Measurements from ENCODE around the gene ZIC4. TPM values are rescaled to one million over a fixed set of nuclear protein-coding genes. Genes with fewer than 3 reads are reported as not detected.

ZIC4 gene
- total RNA-seq, 1 donor from 2014 or later, result not detected

DNA sequence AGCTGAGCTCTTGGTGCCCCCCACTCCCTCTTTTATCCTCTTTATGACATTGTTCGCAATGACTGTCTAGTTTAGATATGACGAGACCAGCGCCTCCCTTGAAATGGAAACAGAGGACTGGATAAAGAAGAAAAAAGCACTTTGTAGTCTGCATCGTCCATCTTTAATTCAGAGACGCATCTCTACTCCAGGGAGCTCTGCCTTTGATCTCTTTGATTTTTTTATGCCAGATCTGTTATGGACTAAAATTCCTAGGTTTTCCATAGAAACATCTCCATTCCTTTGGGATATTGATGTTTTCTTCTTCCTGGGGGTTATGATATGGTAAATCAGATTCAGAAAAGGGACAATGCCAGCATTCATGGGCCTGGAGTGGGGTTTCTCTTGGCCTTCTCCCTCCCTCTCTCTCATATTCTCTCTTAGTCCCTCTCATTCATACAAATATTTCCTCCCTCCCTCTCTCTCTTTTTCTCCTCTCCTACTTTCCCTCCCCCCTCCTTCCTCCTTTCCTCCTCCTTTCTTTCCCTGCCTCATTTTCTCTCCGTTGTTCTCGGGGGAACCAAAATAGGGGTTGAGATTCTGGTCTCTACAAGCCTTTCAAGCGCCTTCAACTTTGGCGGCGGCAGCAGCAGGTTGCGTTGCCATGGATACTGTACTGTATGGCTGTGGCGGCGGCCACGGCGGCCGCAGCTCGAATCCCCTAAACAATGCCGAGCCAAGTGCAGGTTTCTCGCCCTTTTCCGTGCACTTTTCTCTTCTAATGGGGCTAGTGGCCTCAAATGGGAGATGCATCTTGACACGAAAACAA, 45.5 kb downstream of the ZIC4 start:
- ATAC-seq (ENCODE audit: poor library complexity) (no peak), DNase-seq (no peak)
- intact Hi-C loops (cut with DNase I), result no loop called here

DNA sequence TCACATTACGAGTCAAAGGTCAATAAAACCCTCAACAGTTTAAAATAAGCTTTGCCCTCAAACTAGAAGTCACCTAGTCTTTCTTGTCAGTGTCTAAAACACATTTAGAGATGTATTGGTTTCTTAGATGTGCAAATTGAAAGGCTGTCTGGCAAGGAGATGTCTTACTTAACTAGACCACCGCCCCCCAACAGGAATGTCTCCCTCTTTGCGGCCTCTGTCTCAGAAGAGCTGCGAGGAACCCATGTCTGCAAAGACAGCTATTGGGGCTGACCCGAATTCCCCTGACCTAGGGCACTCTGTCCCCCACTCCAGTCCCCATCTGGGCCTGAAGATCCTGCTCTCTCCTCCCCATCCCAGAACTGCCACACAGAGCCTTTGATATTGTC, 46.3 kb downstream of the ZIC4 start:
- ATAC-seq (ENCODE audit: poor library complexity) (no peak), DNase-seq (no peak)
- intact Hi-C loops (cut with DNase I), result no loop called here

DNA sequence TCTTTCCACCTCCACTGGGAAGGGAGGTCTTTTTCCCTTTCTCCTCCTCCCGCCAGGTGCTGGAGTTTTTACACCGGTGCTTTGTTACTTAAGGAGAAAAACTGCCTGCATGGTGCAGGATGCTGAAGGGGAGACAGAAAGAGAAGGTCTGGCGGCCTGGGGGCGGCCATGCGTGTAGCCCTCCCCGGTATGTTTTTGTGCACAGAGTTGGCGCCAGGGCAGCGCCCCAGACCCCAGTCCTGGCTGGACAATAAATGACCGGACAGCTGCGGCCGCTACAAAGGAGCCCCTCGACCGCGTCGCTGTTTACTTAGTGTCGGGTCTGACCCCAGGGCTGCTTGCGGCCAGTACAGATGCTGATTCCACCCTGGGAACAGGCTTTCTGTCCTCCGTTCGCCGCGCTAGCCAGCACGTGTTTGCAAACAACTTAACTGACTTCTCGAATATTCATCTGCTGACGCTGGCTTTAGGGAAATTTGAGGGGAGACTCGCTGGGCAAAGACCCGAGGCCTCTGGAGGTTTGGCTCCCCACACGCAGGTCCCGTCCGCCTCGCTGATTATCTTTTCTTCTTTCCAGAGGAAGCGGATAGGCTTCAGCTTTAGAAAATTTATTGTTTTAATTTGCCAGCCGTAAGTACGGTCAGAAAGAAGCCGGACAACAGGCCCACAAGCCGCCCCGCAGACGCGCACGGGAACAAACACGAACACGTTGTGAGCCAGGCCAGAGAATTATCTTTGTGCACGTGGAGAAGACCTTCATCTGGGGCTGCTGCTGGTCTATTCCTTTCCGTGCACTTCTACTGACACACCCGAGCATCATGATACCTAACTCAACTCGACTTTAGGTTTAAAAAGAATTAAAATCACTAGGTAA, 46.9 kb downstream of the ZIC4 start:
- no peak for ATAC-seq (ENCODE audit: poor library complexity)
- DNase-seq, result no peak
- intact Hi-C loops (cut with DNase I), result no loop called here

GRCh38 chr3:147358144-147358992, 48.0 kb downstream of the ZIC4 start:
- no peak for ATAC-seq (ENCODE audit: poor library complexity)
- intact Hi-C loops (cut with DNase I), result no loop called here
- no peak for DNase-seq

DNA sequence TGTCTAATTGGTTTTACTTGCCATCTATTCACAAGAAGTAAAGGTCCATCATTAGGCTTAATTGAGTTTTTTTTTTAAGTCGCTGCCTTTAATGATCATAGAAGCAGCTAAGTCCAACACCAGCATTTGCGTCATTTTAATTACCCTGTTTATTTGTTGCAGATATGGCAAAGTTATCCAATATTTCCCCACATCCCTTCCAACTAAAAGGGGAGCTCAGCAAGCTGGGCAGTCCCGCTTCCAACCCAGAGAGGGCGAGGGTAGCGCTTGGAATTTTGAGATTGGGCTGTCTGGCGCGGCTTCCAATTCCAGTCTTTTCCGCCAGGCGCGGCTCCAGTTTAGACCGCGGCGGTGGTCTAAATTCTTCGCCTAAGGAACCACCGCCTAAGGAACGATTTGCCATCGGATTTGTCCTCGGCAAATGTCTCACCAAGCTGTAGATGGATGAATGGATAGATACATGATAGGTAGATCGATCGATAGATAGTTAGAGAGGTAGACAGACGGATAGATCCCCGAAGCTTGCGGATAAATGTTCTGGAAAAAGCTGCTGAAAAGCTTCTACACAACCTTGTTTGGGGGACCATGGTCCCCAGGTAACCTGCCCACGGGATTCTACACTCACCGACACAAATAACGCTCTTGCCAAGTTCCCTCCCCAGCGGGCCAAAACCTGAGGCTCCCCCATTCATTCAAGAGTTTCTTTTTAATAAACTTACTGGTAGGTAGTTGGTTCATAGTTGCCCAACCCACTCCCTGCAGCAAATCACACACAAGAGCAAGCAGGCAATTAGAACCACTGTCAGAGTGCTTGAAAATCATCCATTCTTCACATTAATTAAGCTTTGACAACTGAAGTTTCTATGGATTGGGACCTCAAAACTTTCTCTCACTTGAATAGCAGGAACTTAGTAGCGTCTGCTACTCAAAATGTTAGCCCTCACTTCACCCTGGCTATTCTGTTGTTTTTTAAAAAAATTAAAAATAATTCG, 49.1 kb downstream of the ZIC4 start:
- intact Hi-C loops (cut with DNase I), result no loop called here
- ATAC-seq (ENCODE audit: poor library complexity), result no peak

GRCh38 chr3:147356145-147356908, 50.0 kb downstream of the ZIC4 start:
- intact Hi-C loops (cut with DNase I), result no loop called here
- no peak for ATAC-seq (ENCODE audit: poor library complexity)
- DNase-seq, result no peak

More for the DNA sequence above, 49.1 kb downstream of the ZIC4 start:
- DNase-seq, result no peak

DNA sequence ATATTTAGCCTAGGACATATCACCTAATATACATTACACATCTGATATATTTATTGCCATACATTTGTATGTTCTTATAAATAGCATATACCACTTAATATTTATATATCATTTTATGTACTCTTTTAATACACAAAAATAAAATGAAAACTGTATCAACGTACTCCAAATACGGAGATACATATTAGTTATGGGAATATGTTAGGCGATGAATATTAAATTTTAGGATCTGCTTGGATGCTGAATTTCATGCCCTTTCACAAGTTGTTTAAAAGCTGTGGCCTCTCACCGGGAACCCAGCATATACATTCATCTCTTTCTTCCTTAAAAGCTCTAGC, 50.6 kb downstream of the ZIC4 start:
- intact Hi-C loops (cut with DNase I), result no loop called here
- DNase-seq (no peak), ATAC-seq (ENCODE audit: poor library complexity) (no peak)

GRCh38 chr3:147355084-147355752, 51.1 kb downstream of the ZIC4 start:
- intact Hi-C loops (cut with DNase I), result no loop called here
- DNase-seq (no peak), ATAC-seq (ENCODE audit: poor library complexity) (no peak)

DNA sequence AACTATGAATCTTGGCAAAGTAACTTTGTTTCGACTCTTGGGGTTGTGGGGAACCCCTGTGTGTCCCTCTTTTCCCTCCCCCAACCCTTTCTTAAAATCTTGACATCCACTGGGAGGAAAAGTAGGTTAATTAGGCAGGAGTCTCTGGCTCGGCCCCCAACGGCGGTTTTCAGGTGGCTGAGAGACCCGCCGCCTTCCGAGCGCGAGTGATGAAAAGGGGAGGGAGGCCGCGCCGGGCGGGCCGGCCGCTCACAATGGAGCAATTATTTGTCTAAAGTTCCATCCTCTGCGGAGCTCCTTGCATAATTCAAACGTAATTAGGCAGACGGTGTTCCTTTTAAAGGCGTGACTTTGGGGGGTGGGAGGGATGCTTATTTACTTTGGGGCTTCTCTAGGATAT, 51.7 kb downstream of the ZIC4 start:
- DNase-seq, result no peak
- intact Hi-C loops (cut with DNase I), result no loop called here
- ATAC-seq (ENCODE audit: poor library complexity), result no peak

DNA sequence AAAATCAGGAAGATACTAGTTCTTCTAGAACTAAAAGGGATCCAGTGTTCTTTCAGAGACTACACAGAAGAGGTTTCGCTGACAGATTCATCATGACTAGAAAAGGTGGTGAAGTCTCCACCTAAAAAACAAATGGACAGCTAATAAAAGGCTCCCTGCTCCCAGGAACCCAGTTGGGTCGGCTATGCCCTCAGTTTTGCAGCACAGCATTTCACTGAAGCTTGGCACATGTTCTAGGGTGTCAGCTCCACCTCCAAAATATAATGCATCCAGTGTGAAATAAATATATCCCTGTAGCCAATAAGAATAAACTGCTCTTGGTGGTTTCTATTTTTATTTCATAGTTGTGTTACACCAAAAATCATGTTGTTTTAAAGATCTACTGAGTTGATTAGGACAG, 55.0 kb downstream of the ZIC4 start:
- intact Hi-C loops (cut with DNase I), result no loop called here
- ATAC-seq (ENCODE audit: poor library complexity), result no peak
- DNase-seq, result no peak

DNA sequence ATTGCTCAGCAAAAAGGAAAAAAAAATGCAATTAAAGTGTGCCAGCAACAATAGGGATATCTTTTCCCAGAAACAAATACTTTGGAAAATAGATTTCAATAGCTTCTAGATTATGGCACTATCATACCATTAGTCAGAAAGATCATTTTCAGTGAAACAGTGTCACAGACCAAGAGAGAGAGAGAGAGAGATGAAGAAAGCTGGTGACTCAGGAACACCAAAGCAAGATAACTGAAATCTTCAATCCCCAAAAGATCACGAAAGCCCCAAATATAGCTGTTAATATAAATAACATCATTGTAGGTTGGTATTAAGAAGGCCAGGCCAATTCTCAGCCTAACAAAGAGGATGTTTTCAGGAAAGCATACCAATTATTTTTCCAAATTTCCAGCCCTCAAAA, 57.4 kb downstream of the ZIC4 start:
- ATAC-seq (ENCODE audit: poor library complexity) (no peak), DNase-seq (no peak)
- intact Hi-C loops (cut with DNase I), result no loop called here

- ATAC-seq (ENCODE audit: poor library complexity), result no peak
- DNase-seq, result no peak
- intact Hi-C loops (cut with DNase I), result no loop called here
Measured at GRCh38 chr3:147343926-147344325, 62.4 kb downstream of the ZIC4 start.

DNA sequence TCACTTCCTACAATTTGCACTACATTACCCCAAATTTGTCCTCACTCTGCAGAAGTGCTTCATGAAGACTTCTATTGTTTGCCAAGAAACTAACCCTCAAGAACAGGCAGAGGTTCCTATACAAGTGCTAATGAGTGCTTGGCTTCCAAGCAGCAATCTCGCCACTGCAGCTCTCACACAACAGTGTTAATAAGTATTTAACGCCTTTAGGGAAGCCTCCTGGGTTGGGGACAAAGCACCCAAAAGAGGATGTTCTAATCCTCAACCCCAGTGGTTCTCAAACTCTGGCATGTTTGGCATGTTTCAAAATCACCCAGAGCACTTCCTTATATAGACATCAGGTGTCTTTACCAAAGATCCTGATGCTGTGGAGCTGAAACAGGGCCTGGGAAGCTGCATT, 64.6 kb downstream of the ZIC4 start:
- ATAC-seq (ENCODE audit: poor library complexity), result no peak
- no peak for DNase-seq
- intact Hi-C loops (cut with DNase I), result no loop called here

- ATAC-seq (ENCODE audit: poor library complexity) (no peak), DNase-seq (no peak)
- intact Hi-C loops (cut with DNase I), result no loop called here
Measured at GRCh38 chr3:147336543-147337278, 69.6 kb downstream of the ZIC4 start.

All from Right ventricle myocardium superior (tissue), 1 donor.